Neutrophil (primary cell): ENCODE measurements around the gene PCSK6.

ENCODE experiments used
- H3K27ac ChIP-seq: fragments of 200-600 bp; sonication (generic); 2 replicates; pipeline ENCODE4 v1.5.1; 2016; ENCODE audit warnings: mild to moderate bottlenecking, moderate library complexity
- H3K27me3 ChIP-seq: fragments of 200-600 bp; sonication (generic); 2 replicates; pipeline ENCODE4 v1.6.0; 2016; ENCODE audit warnings: mild to moderate bottlenecking
- H3K36me3 ChIP-seq: fragments of 200-600 bp; sonication (generic); 2 replicates; pipeline ENCODE4 v1.5.1; 2017
- H3K4me1 ChIP-seq, 2 experiments: fragments of 200-600 bp in 1 of 2; sonication (generic) in 1 of 2; 1 replicate in 1 of 2; 2 replicates in 1 of 2; pipeline versions ENCODE4 v1.5.1 to v1.6.1; 2013 to 2016; ENCODE audit warnings: low read depth in 1 of 2, low read length in 1 of 2, mild to moderate bottlenecking in 1 of 2, moderate library complexity in 1 of 2; ENCODE audit not compliant: control insufficient read depth in 1 of 2, insufficient read depth in 1 of 2
- H3K4me3 ChIP-seq, 2 experiments: fragments of 200-600 bp in 1 of 2; sonication (generic) in 1 of 2; 1 replicate in 1 of 2; 2 replicates in 1 of 2; pipeline ENCODE4 v1.5.1; 2013 to 2016; ENCODE audit warnings: low read depth in 1 of 2, low read length in 1 of 2, mild to moderate bottlenecking in 1 of 2, moderate library complexity in 1 of 2
- H3K9me3 ChIP-seq: fragments of 200-600 bp; sonication (generic); 2 replicates; pipeline ENCODE4 v1.5.1; 2016
- TF ChIP-seq, protein P1 (sequence below): fragments of 200-600 bp; sonication (generic); IDR thresholded peaks from 2 replicates; pipeline ENCODE4 v1.5.1; 2016; ENCODE audit warnings: antibody characterized with exemption

PCSK6 gene

DNA sequence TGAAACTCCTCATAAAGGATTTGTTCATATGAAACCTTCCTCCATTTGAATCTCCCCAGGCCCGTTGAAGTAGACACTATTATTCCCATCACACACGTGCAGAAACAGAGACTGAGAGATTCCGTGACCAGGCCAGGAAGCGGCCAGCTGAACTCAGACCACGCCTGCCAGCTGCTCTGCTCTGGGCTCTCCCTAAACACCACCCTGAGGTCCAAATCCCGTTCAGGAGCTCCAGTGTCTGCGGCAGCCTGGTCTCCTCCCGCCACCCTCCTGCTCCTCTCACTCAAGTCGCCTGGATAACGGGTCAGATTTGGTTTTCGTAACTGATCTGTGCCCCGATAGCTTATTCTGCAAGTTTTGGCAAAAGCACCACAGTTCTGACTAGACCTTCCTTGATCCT, 140.9 kb downstream of the PCSK6 start:
- TF ChIP-seq, protein P1, sequence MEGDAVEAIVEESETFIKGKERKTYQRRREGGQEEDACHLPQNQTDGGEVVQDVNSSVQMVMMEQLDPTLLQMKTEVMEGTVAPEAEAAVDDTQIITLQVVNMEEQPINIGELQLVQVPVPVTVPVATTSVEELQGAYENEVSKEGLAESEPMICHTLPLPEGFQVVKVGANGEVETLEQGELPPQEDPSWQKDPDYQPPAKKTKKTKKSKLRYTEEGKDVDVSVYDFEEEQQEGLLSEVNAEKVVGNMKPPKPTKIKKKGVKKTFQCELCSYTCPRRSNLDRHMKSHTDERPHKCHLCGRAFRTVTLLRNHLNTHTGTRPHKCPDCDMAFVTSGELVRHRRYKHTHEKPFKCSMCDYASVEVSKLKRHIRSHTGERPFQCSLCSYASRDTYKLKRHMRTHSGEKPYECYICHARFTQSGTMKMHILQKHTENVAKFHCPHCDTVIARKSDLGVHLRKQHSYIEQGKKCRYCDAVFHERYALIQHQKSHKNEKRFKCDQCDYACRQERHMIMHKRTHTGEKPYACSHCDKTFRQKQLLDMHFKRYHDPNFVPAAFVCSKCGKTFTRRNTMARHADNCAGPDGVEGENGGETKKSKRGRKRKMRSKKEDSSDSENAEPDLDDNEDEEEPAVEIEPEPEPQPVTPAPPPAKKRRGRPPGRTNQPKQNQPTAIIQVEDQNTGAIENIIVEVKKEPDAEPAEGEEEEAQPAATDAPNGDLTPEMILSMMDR: no peak
- Histone ChIP-seq H3K4me1 (no peaks in the 10 kb centered on the region), H3K9me3 (no peaks in the 10 kb centered on the region)

DNA sequence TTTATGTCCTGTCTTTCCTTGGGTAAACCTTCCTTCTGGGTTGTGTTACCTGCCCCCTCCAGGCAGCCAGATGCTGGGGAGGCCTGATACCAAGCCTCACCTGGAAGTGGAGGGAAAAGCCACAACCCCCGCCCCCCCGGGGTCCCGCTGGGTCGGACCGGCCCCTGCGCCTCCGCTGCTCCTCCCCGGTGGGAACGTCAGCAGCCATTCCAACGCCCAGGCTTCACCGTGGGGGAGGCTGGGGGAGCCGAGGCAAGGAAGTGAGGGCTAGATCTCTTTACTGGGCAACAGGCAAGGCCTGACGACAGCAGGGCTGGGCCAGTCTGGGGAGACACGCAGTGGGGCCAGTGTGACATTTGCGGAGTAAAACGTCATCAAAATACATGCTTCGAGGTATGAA, 141.5 kb downstream of the PCSK6 start:
- Histone ChIP-seq H3K4me3 (no peak overlapping the region), H3K27me3 (peaks cover 70% of the 10 kb centered on the region), H3K27ac (no peak overlapping the region), H3K4me1 (no peaks in the 10 kb centered on the region), H3K36me3 (no peaks in the 10 kb centered on the region), H3K9me3 (no peaks in the 10 kb centered on the region)
- TF ChIP-seq, protein P1: no peak

More for the DNA sequence above, 140.9 kb downstream of the PCSK6 start:
- peaks cover 65% of the 10 kb centered on the region for H3K27me3 ChIP-seq
- no peak overlapping the region for H3K4me3 ChIP-seq
- no peaks in the 10 kb centered on the region for H3K36me3 ChIP-seq
- no peak overlapping the region for H3K27ac ChIP-seq

DNA sequence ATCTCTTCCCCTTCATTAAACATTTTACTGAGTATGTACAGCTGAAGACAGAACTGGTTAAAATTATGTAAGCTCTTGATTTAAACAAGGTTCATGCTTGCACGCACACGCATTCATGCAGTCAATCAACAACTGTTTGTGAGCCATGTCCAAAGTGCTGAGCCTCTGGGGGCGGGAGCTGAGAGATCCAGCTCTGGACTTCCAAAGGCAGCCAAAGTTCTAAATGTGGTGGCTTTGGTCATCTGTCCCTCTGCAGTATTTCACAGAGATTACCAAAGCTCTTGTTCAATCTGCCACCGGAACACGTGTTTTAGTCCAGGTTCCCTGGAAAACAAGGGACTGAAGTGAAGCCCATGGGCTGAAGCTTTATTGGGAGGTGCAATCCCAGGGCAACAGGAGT, 142.1 kb downstream of the PCSK6 start:
- TF ChIP-seq, protein P1: no peak

DNA sequence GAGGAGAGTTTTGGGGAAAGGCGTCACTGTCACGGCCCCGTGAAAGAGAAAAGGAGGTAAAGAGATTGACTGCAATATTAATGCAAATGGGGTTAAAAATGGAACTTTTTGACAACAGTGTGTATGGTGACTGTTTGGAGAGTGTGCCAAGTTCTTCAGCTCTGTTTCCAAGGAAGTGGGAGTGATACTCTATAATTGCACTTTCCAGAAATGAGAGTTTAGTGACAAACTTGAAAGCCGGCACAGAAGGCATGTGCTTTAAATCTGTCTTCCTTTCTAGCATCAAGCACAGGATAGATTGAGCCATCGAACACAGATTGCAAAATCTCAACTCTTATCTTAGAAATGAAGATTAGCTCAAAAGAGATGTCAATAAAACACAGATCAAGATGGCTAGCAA, 142.6 kb downstream of the PCSK6 start:
- H3K4me3 ChIP-seq: no peak overlapping the region
- H3K9me3 ChIP-seq: no peaks in the 10 kb centered on the region
- no peak overlapping the region for H3K27ac ChIP-seq
- TF ChIP-seq, protein P1: no peak
- H3K4me1 ChIP-seq: no peaks in the 10 kb centered on the region
- peaks cover 70% of the 10 kb centered on the region for H3K27me3 ChIP-seq
- H3K36me3 ChIP-seq: no peaks in the 10 kb centered on the region

More for the DNA sequence above, 142.1 kb downstream of the PCSK6 start:
- H3K36me3 ChIP-seq: no peaks in the 10 kb centered on the region
- H3K9me3 ChIP-seq: no peaks in the 10 kb centered on the region
- H3K4me1 ChIP-seq: no peaks in the 10 kb centered on the region
- peaks cover 70% of the 10 kb centered on the region for H3K27me3 ChIP-seq
- H3K27ac ChIP-seq: no peak overlapping the region
- no peak overlapping the region for H3K4me3 ChIP-seq

DNA sequence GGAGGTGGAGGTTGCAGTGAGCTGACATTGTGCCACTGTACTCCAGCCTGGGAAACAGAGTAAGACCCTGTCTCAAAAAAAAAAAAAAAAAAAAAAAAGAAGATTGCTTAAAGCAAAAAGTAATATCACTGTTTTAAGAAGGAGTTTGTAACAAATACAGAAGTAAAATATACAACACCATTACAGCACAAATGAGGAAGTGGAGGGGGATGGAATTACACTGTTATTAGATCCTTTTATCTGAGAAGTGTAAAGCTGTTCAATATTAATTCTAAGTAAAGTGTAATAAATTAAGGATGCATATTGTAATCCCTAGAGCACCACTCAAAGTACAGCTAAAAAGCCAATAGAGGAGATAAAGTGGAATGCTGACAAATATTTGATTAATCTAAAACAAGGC, 147.5 kb downstream of the PCSK6 start:
- TF ChIP-seq, protein P1: no peak

More for the DNA sequence above, 147.5 kb downstream of the PCSK6 start:
- Histone ChIP-seq H3K9me3 (no peaks in the 10 kb centered on the region), H3K4me3 (no peak overlapping the region), H3K27me3 (peaks cover 56% of the 10 kb centered on the region), H3K4me1 (no peaks in the 10 kb centered on the region), H3K27ac (no peak overlapping the region), H3K36me3 (no peaks in the 10 kb centered on the region)
